HG02973 (cell line): Measurements from ENCODE around the gene KXD1.
"Not testable (repeated sequence)": the region's sequence is repeated elsewhere in the genome, so short reads cannot be mapped to it uniquely, and the experiment has no call there.

ENCODE experiments used
- ATAC-seq: cut with Tn5 transposase; IDR thresholded peaks from one replicate; pipeline ENCODE4 v1.9.1; 2021; ENCODE audit warnings: moderate library complexity; ENCODE audit not compliant: unreplicated experiment

Gene KXD1, protein sequence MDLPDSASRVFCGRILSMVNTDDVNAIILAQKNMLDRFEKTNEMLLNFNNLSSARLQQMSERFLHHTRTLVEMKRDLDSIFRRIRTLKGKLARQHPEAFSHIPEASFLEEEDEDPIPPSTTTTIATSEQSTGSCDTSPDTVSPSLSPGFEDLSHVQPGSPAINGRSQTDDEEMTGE

DNA sequence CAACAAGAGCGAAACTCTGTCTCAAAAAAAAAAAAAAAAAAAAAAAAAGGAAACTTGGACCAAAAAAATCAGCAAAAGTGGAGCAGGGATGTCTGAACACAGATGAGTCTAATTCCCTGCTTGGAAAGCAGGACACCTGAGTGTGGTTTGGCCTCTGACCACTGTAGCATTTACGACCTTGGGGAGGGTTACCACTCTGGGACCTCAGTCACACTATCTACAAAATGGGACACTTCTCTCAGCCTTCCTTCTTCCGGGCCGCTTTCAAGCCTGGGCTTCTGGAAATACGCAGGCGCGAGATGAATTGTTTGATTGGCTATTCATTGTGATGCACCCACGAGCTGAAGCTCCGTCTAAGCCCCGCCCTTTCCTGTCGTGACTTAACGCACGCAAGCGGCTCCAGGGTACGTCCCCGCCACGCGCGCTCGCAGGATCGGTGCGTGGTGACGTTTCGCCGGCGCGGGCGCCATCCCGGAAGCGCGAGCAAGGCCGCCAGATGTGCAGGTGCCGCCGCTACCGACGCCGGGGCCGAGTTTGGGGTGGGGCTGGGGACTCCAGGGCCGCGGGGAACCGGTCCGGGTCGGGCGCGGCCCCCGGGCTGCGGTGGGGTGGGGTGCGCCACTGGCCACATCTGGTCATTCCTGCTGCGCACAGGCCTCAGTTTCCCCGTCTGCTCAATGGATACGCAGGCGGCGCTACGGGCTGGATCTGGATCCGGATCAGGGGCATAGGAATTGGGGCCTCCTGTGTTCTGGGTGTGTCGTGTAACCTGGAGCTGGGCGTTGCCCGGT, at the start of gene KXD1:
Gene KXD1 (plus strand): TSS at position 460 of the 791 bp plus-strand sequence. CDS start 4,187 bp downstream, outside the sequence.
- peak; percentile 91 for ATAC-seq

DNA sequence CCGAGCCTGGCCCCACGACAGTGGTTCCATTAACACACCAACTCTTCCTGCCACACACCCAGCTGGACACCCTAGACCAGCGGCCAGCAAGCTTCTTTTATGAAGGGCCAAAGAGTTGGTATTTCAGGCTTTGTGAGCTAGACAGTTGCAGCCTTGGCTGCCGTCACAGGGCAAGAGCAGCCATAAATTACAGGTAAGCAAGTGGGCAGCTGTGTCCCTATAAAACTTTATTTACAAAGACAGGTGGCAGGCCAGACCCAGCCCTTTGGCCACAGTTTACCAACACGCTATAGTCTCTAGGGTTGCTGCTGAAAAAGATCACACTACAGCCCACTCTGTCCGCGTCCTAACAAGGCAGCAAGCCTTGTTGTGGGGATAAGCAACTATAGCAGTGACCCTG, 49.1 kb upstream of the KXD1 start:
- no peak for ATAC-seq

DNA sequence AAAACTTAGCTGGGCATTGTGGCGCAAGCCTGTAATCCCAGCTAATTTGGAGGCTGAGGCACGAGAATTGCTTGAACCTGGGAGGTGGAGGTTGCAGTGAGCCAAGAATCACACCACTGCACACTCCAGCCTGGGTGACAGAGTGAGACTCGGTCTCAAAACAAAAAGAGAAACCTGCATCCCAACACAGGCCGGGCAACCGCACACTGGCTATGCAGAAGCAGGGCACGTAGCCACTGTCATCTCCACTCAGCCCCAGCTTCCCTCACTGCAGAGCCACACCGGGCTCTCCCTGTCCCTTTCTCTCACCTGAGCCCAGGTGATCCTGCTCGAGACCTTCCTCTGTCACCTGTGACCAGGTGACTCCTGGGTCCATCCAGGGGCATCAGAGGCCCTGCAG, 47.5 kb upstream of the KXD1 start:
- no peak for ATAC-seq

DNA sequence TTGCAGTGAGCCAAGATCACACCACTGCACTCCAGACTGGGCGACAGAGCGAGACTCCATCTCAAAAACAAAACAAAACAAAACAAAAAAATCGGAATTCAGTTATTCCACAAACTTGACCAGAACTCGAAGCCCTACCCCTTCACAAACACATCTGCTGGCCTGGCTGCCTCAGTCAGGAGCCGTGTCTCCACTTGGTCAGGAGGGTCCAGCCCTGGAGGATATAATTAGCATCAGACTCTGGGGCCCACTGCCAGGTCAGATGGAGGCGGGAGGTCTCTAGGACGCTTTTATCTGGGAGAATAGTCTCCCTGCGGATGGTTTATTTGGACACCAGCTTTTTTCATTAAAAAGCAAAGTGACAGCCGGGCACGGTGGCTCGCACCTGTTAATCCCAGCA, 43.8 kb upstream of the KXD1 start:
- no peak for ATAC-seq

DNA sequence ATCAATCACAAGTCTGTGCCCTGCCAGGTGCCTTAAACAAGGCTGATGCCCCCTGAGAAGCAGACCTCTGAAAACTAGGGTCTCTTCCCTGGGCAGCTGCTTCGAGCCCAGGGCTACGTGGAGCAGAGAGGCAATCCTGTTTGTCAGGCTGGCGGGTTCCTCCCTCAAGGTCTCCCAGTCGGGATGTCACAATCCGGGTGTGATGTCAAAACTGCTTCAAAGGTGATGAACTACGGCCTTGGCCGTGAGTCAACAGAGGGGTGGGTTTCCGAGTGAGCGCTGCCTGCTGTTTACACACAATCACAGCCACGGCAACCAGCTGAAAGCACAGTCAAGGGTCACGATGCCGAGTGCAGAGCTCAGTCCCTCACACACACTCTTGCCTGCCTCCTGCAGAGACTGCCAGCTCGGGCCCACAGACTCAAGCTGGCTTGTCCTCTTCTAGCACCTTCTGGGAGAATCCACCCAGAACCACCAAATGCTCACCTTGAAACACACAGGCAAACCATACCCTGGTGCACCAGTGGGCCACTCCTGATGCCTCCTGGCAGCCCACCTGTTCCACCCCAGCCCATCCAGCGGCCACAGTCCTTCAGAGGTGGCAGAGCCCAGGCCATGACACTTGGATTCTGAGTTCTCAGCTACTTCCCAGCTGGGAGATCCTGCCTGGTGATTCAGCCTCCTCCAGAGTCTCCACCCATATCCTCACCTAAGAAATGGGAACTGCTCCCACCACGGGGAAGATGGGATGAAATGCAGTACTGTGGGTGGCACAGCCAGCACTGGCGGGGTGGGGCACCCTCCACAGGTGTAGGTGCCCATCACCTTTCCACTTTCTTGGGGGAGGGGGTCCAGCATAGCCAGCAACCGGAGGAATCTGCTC, 42.6 kb upstream of the KXD1 start:
- no peak for ATAC-seq

DNA sequence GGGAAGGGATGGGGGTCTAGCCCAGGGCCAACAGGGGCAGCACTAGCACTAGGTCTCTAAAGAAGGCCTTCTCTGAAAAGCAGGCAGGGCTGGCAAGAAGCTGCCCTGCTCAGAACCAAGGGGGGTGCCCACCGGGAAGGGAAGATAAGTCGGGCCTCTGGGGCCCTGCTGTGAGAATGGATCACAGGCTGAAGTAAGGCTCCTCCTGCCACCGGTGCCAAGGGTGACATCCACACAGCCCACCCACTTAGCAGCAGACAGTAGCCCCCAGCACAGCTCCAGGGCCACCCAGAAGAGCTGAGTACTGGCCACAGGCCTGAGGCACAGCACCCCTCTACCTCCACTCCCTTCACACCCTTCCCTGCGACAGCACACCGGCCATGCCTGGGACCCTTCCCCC, 41.7 kb upstream of the KXD1 start:
- ATAC-seq = no peak

DNA sequence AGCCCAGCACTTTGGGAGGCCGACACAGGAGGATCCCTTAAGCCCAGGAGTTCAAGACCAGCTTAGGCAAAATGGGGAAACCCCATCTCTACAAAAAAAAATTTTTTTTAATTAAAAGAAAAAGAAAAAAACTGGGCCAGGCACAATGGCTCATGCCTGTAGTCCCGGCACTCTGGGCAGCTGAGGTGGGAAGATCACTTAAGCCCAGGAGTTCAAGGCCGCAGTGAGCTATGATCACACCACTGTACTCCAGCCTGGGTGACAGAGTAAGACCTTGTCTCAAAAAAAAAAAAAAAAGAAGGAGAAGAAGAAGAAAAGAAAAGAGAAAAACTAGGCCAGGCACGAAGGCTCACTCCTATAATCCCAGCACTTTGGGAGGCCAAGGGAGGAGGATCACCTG, 40.1 kb upstream of the KXD1 start:
- ATAC-seq = no peak

DNA sequence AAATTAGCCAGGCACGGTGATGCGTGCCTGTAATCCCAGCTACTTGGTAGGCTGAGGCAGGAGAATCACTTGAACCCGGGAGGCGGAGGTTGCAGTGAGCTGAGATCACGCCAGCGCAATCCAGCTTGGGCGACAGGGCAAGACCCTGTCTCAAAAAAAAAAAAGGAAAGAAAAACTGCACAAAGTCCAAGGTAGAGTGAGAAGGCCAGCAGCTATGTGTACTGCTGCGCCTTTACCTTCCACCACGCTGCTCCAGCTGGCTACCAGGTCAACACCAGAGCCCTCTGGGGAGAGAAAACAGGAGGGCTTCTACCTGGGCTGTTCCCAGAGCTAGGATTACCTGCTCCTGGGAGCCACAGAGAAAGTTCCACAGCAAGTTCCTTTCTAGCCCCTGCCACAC, 39.0 kb upstream of the KXD1 start:
- ATAC-seq = no peak

DNA sequence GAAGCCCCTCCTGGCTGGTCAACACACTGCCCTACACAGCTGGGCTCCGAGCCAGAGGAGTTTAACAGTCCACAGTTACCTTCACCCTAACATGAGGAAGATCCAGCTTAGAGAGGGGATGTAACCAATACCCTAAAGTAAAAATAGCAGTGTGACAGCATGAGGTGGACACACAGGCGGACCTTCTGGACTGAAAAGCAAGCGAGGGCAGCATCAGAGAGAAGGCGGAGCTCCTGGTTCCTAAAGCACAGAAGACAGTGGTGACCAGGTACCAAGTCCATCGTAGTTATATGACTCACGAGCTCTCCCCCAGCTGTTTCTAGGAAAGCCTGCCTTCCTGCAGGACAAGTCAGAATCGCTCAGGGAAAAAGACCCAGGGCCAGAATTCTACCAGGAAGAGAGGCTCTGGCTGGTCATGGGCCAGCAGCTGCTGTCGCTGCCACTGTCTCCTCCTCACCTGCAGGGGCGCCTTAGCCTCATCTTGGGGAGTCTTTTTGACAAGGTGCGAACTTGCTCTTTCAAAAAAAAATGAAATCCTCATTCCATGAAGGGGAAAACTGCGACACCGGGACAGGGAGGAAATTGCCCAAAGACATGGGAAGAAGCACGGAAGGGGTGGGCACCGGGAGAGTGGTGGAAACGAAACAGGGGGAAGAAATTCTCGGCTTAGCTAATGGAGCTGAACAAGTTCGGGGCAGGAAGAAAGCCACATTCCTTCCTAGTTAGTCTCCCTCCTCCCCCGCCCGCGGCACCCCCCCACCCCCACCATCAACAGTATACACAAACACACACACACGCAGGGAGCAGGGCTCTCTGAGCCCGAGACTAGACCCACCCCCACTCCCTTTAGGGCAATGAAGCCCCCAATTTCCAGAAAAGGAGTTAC, 37.5 kb upstream of the KXD1 start:
- ATAC-seq = no peak

DNA sequence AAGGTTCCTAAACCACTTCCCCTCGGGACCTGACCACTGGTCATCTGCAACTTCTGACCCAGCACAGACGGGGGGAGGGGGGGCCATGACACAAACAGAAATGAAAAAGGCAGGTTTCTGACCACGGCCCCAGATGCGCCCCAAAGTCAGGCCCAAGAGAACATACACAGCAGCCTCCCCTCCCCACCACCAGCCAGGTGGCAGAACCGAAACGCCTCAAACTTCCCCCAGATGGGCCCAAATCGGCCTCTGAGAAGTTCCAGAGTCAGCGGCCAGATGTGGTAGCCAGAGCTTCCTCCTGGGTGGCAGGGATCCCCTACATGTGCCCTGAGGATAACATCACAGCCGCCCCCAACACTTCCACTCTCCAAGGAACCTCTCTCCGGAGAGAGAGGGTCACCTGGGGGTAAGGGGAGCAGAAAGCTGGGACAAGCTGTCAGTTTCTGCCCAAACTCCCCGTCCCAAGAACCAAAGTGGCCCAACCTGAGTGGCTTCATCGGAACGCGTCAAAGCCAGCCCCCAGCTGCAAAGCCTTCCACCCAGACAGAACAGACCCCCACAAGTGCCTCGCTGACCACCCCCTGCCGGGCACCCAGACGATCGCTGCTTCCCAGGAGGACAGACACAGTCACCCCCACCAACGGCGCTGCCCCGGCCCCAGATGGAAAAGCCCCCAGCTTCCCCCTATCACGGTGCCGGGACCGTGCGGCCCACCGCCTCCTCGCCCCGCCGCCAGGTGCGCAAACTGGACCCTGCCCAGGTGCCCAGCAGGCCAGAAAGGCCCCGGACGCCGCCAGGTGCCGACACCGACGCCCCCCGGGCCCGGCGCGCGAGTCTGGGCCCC, 36.6 kb upstream of the KXD1 start:
- no peak for ATAC-seq

DNA sequence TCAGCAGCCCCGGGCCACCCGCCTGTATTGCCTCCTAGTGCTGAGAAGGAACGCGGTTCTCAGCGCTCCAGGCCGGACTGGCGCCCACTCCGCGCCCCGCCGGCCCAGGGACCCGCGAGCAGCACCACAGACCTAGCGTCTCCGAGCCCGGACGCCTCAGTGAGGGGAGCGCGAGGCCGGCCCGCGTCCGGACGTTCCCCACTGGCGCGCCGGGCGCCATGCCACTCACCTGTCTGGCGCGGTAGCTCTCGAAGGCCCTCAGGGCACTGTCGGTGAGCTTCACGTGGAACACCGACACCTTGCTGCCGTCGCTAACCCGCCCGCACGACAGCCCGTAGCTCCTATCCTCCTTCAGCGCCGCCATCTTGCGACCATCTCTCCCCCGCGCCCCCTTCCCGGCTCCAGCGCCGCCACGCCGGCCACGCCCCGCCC, 36.0 kb upstream of the KXD1 start, which contains the start of gene ELL:
Gene ELL (minus strand): TSS at position 379 of the 432 bp plus-strand sequence. CDS start 15 bp downstream, at position 364.
- ATAC-seq = peak; percentile 7

DNA sequence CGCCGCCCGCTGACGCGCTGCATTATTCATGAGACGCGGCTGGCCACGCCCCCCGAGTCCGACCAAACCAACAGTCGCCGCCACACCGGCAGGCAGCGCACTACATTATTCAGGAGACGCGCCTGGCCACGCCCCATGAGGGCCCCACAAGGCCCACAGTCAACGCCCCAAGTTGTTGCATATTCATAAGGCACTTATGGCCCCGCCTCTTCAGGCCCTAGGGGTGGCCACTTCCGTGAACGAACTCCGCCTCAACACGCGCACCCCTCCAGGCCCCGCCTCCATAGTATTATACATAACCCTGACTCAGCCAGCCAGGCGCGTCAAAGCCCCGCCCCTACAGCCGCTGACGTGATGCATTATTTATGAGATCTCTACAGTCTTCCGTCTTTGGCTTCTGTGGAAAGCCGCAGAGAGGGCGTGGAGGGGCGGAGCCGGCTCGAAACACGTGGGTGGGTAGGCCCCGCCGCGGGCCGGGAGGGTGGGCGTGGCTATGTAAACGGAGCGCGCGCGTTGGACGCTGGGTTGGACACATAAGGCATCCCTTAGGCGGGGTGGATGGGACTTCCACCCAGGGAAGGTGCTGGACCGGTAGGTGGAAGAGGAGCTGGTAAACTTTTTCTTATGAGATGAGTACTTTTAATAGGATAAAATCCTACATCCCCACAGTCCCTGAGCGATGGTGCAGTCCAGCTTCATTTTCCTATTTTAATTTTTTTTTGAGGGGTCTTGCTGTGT, 35.4 kb upstream of the KXD1 start:
- peak; percentile 82 for ATAC-seq

DNA sequence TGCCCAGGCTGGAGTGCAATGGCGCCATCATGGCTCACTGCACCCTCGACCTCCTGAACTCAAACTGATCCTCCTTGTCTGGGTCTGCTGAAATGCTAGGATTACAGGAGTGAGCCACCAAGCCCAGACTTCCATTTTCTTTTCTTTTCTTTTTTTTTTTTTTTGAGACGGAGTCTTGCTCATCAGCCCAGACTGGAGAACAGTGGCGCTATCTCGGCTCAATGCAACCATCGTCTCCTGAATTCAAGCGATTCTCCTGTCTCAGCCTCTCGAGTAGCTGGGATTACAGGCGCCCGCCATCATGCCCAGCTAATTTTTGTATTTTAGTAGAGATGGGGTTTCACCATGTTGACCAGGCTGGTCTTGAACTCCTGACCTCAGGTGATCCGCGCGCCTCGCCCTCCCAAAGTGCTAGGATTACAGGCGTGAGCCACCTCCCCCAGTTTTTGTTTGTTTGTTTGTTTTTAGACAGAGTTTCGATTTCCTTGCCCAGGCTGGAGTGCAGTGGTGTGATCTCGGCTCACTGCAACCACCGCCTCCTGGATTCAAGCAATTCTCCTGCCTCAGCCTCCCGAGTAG, 34.7 kb upstream of the KXD1 start:
- ATAC-seq = not testable (repeated sequence)

DNA sequence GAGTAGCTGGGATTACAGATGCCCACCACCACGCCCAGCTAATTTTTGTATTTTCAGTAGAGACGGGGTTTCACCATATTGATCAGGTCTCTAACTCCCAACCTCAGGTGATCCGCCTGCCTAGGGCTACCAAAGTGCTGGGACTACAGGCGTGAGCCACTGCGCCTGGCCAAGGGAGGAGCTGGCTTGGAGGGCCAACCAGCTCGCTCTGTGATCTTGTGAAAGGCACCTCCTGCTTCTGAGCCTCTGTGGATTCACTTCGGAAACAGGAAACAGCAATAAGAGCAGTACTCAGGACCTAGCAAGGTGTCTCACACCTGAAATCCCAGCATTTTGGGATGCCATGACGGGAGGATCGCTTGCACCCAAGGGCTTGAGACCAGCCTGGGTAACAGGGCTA, 33.8 kb upstream of the KXD1 start:
- no peak for ATAC-seq

DNA sequence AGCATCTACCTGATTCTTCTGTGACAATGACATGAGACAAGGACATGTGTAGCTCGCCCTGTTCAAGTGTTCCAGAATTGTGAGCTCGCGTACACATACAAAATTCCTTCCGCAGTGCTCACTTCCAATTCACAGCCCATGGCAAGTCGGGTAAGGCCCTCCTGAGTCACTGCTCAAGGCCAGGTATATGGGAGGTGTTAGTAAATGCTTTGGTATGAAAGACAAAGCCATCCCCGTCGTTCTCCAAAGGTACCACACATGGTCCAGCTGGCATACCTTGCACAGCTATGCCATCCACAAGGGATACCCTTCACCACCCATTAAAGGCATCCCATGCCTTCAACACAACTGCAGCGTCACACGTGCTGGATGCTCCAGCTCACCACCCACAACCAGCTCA, 31.4 kb upstream of the KXD1 start:
- no peak for ATAC-seq

DNA sequence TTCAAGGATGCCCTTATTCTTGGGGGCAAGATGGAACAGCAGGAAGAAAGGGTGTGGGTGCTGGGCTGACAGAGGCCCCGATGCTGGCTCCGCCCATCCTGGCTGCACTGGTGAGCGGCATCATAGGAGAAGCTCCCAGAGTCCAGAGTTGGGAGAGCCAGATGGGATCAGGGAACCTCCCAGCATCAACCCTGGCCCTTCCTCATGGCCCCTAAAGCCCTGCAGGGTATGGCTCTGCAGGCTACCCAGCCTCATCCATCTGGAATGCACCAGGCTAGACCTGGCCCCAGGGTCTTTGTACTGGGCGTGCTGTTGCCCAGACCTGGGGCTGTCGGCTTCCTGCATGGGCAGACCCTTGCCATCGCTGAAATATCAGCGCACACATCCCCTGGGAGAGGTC, 27.9 kb upstream of the KXD1 start:
- ATAC-seq = no peak

DNA sequence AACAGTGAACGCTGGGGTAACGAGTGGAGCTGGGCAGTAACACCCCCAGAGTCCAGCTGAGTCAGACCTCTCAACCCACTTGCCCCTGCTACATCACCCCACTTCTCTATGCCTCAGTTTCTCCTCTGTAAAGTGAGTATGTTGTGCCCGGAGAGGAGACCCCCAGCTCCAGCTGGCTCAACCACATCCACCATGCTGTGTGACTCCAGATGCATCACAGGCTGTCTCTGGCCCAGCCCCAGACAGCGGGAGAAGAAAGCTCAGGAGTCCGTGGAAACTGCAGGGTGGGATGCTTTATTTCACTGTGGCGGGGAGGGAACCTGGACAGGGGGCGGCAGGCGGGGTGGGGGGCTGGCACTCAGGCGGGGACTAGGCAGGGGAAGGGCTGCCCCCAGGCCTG, 26.2 kb upstream of the KXD1 start:
- ATAC-seq = no peak

DNA sequence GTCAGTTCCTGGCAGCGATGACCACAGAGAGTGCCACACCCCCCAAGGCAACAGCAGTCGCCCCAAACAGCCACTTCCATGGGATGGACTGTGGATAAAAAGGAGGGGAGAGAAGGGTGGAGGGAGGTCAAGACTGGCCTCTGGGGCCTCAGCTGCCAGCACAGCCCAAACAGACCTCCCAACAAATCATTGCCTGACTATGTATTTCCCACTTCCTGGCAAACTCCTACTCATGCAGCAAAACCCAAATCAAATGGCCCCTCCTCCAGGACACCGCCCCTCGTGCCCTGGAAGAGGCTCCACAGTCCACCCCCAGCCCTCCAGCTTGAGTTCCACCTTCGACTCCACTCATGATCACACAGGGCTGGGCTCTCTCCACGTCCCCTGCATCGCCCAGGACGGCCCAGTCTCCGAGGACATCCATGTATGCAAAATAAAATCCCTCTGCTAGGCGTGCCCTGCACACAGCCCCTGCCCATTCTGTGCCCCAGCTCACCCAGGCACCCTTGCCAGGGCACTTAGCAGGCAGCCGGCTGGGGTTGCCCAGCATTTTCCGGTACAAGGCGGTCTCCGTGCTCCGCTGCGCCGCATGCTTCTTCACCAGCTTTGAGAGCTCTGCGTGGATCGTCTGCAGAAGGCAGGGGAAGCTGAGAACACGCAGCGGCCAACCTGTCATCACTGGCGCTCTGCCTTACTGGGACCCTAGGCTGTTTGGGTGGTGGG, 25.3 kb upstream of the KXD1 start:
- ATAC-seq = no peak
